B cell (primary cell): Measurements from ENCODE around the gene ARHGAP4. TPM values are rescaled to one million over a fixed set of nuclear protein-coding genes. Genes with fewer than 3 reads are reported as not detected.

Source experiments
- ATAC-seq: fragments of 200-7000 bp; cut with Tn5 transposase; one replicate; pipeline ENCODE4 v1.10.0; 2021; ENCODE audit warnings: low read depth, mild to moderate bottlenecking, moderate number of reproducible peaks, moderate library complexity
- CTCF ChIA-PET: fragments of 350-600 bp; sonication (Branson Sonifier 250); formaldehyde crosslinking; loops from one replicate; lab custom pipeline; 2021; ENCODE audit warnings: antibody characterized with exemption, inconsistent platforms; lab: Charles Lee
- POLR2A ChIA-PET: fragments of 350-600 bp; sonication (Branson Sonifier 250); formaldehyde crosslinking; loops from one replicate; lab custom pipeline; 2021; ENCODE audit warnings: antibody characterized with exemption; lab: Charles Lee
- DNase-seq: peaks from one replicate; pipeline ENCODE4 v3.0.0; 2013
- H2AFZ ChIP-seq: 2 replicates; pipeline ENCODE4 v1.6.1; 2012; ENCODE audit warnings: mild to moderate bottlenecking, low read depth, low read length; ENCODE audit not compliant: insufficient read depth, poor library complexity, severe bottlenecking
- H3K27ac ChIP-seq, 2 donors: 1 replicate in 1 of 2; 2 replicates in 1 of 2; pipeline ENCODE4 v1.5.1; 2012 to 2013; ENCODE audit warnings: low read length in 2 of 2, mild to moderate bottlenecking in 2 of 2, moderate library complexity in 1 of 2
- H3K27me3 ChIP-seq, 4 experiments: fragments of 200-600 bp in 1 of 4; sonication (generic) in 1 of 4; replicated peaks in 1 of 4; 1 replicate in 2 of 4; 2 replicates in 2 of 4; pipeline versions ENCODE4 v1.6.1 to v1.7.0; 2013 to 2016; ENCODE audit warnings: low read length in 3 of 4, mild to moderate bottlenecking in 2 of 4, mixed read lengths in 1 of 4, moderate library complexity in 1 of 4; ENCODE audit not compliant: insufficient read depth in 4 of 4, control insufficient read depth in 3 of 4; ENCODE audit errors: control extremely low read depth in 1 of 4
- H3K36me3 ChIP-seq, 2 experiments: replicated peaks in 1 of 2; 1 replicate in 1 of 2; 2 replicates in 1 of 2; pipeline versions ENCODE4 v1.6.1 to v1.7.1; 2013; ENCODE audit warnings: low read length in 1 of 2; ENCODE audit not compliant: insufficient read depth in 2 of 2, control insufficient read depth in 1 of 2; ENCODE audit errors: control extremely low read depth in 1 of 2, extremely low read depth in 1 of 2
- H3K4me1 ChIP-seq, 2 donors: fragments of 200-600 bp in 1 of 2; sonication (generic) in 1 of 2; 1 replicate in 1 of 2; 2 replicates in 1 of 2; pipeline versions ENCODE4 v1.5.1 to v1.6.1; 2013 to 2017; ENCODE audit warnings: low read length in 2 of 2; ENCODE audit not compliant: control insufficient read depth in 2 of 2, insufficient read depth in 2 of 2
- H3K4me2 ChIP-seq: replicated peaks from 2 replicates; pipeline ENCODE3; 2012; ENCODE audit warnings: mild to moderate bottlenecking, low read depth, low read length; ENCODE audit not compliant: poor library complexity, severe bottlenecking
- H3K4me3 ChIP-seq, 5 experiments: fragments of 200-600 bp in 1 of 5; sonication (generic) in 1 of 5; 1 replicate in 3 of 5; 2 replicates in 2 of 5; pipeline versions ENCODE4 v1.5.1 to v1.7.0; 2011 to 2016; ENCODE audit warnings: low read length in 4 of 5, mild to moderate bottlenecking in 4 of 5, low read depth in 2 of 5, control low read depth in 1 of 5, moderate library complexity in 1 of 5; ENCODE audit not compliant: insufficient read depth in 1 of 5; ENCODE audit errors: control extremely low read depth in 1 of 5, extremely low read depth in 1 of 5
- H3K79me2 ChIP-seq: fragments of 200-600 bp; sonication (generic); one replicate; pipeline ENCODE4 v1.6.0; 2016; ENCODE audit warnings: low read length; ENCODE audit not compliant: control insufficient read depth, insufficient read depth
- H3K9ac ChIP-seq: fragments of 200-600 bp; sonication (generic); 2 replicates; pipeline ENCODE4 v1.6.1; 2017; ENCODE audit warnings: mild to moderate bottlenecking, low read length, moderate library complexity
- H3K9me3 ChIP-seq, 3 donors: one replicate each; pipeline versions ENCODE4 v1.6.1 to v1.7.1; 2013; ENCODE audit warnings: low read length in 2 of 3; ENCODE audit not compliant: control insufficient read depth in 2 of 3, insufficient read depth in 1 of 3; ENCODE audit errors: control extremely low read depth in 1 of 3
- H4K20me1 ChIP-seq: 2 replicates; pipeline ENCODE4 v1.6.0; 2012; ENCODE audit warnings: mild to moderate bottlenecking, low read length; ENCODE audit not compliant: insufficient read depth, control insufficient read depth, poor library complexity, severe bottlenecking
- H3K27ac Mint-ChIP-seq: one replicate; pipeline ENCODE4 v1.8.0; 2021; ENCODE audit warnings: mixed read lengths
- H3K27me3 Mint-ChIP-seq: one replicate; pipeline ENCODE4 v1.8.0; 2021; ENCODE audit warnings: mixed read lengths
- H3K4me1 Mint-ChIP-seq: one replicate; pipeline ENCODE4 v1.8.0; 2021; ENCODE audit warnings: mixed read lengths
- H3K4me3 Mint-ChIP-seq: one replicate; pipeline ENCODE4 v1.8.0; 2021; ENCODE audit warnings: mixed read lengths
- H3K9me3 Mint-ChIP-seq: one replicate; pipeline ENCODE4 v1.8.0; 2022; ENCODE audit warnings: mixed read lengths; ENCODE audit not compliant: insufficient read depth
- CTCF ChIP-seq: fragments of 200-600 bp; IDR thresholded peaks from one replicate; pipeline ENCODE4 v1.8.0; 2022; ENCODE audit warnings: antibody characterized with exemption, mild to moderate bottlenecking
- EZH2 ChIP-seq: IDR thresholded peaks from 2 replicates; pipeline ENCODE4 v1.6.1; 2012; ENCODE audit warnings: borderline replicate concordance, low read depth, mild to moderate bottlenecking, moderate library complexity, low read length; ENCODE audit not compliant: insufficient read depth, poor library complexity, severe bottlenecking
- WGBS: methylation state at CpG from one replicate; pipeline ENCODE4 v1.1.5; 2013; ENCODE audit warnings: missing lambda C conversion rate; ENCODE audit not compliant: insufficient coverage; 5-methylcytosine and 5-hydroxymethylcytosine counted together
- intact Hi-C: fragments of 100-400 bp; cut with micrococcal nuclease; formaldehyde crosslinking; loops from one replicate; pipeline ENCODE4 v1.10.0; 2022
- polyA plus RNA-seq: library from polyadenylated mRNA; depleted of rRNA; stranded (reverse); fragments of >200 nt; gene quantifications from 2 replicates; pipeline ENCODE4 v1.2.3, GENCODE V29; 2012
- total RNA-seq, 2 donors: library from RNA; stranded (reverse); fragments of 120-200 nt in 1 of 2; gene quantifications; 1 replicate in 1 of 2; 2 replicates in 1 of 2; pipeline versions ENCODE4 v1.2.3 to v1.2.4, GENCODE V29; 2013 to 2022

Gene ARHGAP4
- total and polyA plus RNA-seq, 2 donors (not counting 1 experiment from before 2014, with no cell fraction given) = 242 to 711 TPM

GRCh38 chrX:153935326-153935851 is 9.3 kb upstream of the ARHGAP4 start:
- H3K4me3 Mint-ChIP-seq = peak overlapping the region; percentile 73
- H3K27ac ChIP-seq = no peak overlapping the region
- peaks cover 6 to 15% of the 10 kb centered on the region in 2 donors for H3K4me1 ChIP-seq
- TF ChIP-seq EZH2 (no peak), CTCF (no peak)
- no peaks in the 10 kb centered on the region for H4K20me1 ChIP-seq
- peaks cover 12% of the 10 kb centered on the region for H3K4me1 Mint-ChIP-seq
- no peaks in the 10 kb centered on the region for H3K9me3 Mint-ChIP-seq
- no peaks in the 10 kb centered on the region for H3K9me3 ChIP-seq
- peaks cover 21% of the 10 kb centered on the region for H3K79me2 ChIP-seq
- H3K4me2 ChIP-seq = peak overlapping the region; percentile 59
- intact Hi-C loops = loop anchor here (1.0 kb wide), 1 partner anchor 9 kb away; the partner anchor contains the start of gene ARHGAP4
- peak overlapping the region; percentile 59 for H3K27ac Mint-ChIP-seq
- no peaks in the 10 kb centered on the region for H3K27me3 Mint-ChIP-seq
- peaks cover 0 to 18% of the 10 kb centered on the region in 2 experiments for H3K36me3 ChIP-seq
- no peak overlapping the region for H3K9ac ChIP-seq
- 39% methylated on average over 19 of the region's 32 CpGs for whole genome bisulfite sequencing
- DNase-seq = no peak
- H3K4me3 ChIP-seq = peak overlapping the region in 4 of 5 experiments; percentile 25 to 55 (median 38)
- no peak for ATAC-seq
- ChIA-PET CTCF (interaction anchor here (2.9 to 7.4 kb wide), 2 partner anchors 11 to 12 kb away, joined by 16 to 59 read pairs; partner anchors contain the start of genes ARHGAP4 and RENBP), POLR2A (interaction anchor here (0.8 to 2.0 kb wide), 5 partner anchors 9 to 34 kb away, joined by 3 to 6 read pairs (median 5); partner anchors contain the start of gene RENBP)
- no peaks in the 10 kb centered on the region for H3K27me3 ChIP-seq
- H2AFZ ChIP-seq = no peak overlapping the region
